Measurements from ENCODE around the gene PKD2. TPM values are rescaled to one million over a fixed set of nuclear protein-coding genes. Genes with fewer than 3 reads are reported as not detected.

The PKD2 gene
- polyA plus RNA-seq, 2 donors = 5.9 to 6.3 TPM

DNA sequence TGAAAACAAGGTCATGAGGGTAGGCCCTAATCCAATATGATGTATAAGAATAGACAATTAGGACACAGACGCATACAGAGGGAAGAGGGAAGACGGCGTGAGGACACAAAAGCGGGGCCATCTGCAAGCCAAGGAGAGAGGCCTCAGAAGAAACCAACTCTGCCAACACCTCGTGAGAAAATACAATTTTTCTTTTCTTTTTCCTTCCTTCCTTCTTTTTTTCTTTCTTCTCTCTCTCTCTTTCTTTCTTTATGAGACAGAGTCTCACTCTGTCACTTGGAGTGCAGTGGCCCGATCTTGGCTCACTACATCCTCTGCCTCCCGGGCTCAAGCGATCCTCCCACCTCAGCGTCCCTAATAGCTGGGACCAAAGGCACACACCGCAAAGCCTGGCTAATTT, 1.5 kb upstream of the PKD2 start:
- WGBS, 2 donors = 97% methylated on average over 9 to 10 of the region's 10 CpGs

DNA sequence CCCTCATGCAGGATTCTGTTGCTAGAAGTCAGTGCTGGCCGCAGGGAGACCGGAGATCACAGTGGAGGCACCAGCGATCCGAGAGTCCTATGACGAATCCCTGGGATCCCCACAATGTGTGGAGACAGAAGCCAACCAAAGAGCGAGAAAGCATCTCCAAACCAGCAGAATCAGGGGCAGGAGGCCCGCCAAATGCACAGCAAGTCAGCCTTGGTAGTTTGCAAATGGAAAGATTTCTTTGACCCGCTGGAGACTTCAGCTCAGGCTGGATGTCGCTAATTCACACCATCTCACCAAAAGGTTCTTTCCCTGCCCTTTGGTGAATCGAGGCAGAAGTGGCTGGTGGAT, 505 bp upstream of the PKD2 start:
- no peaks in the 10 kb centered on the region for H3K4me1 ChIP-seq (ENCODE audit: control insufficient read depth in 2 of 2, insufficient read depth in 2 of 2, low read length in 1 of 2)
- H3K27ac ChIP-seq (ENCODE audit: low read depth in 2 of 2, low read length in 1 of 2) = peak overlapping the region; percentile 1 to 70
- WGBS, 2 donors = 58 to 59% methylated on average over 10 of the region's 10 CpGs
- no peaks in the 10 kb centered on the region for H3K36me3 ChIP-seq (ENCODE audit: control insufficient read depth in 2 of 2, insufficient read depth in 2 of 2, low read length in 1 of 2)
- no peaks in the 10 kb centered on the region for H3K27me3 ChIP-seq (ENCODE audit: control insufficient read depth in 1 of 2, insufficient read depth in 2 of 2, low read length in 2 of 2)
- H3K9me3 ChIP-seq (ENCODE audit: control insufficient read depth in 2 of 2, insufficient read depth in 1 of 2, low read depth in 1 of 2, low read length in 1 of 2) = no peaks in the 10 kb centered on the region
- H3K4me3 ChIP-seq (ENCODE audit: low read depth in 1 of 2, low read length in 2 of 2) = peak overlapping the region; percentile 74 to 94

More for the DNA sequence above, 1.5 kb upstream of the PKD2 start:
- Histone ChIP-seq H3K4me1 (ENCODE audit: control insufficient read depth in 2 of 2, insufficient read depth in 2 of 2, low read length in 1 of 2) (no peaks in the 10 kb centered on the region), H3K27me3 (ENCODE audit: control insufficient read depth in 1 of 2, insufficient read depth in 2 of 2, low read length in 2 of 2) (no peaks in the 10 kb centered on the region), H3K9me3 (ENCODE audit: control insufficient read depth in 2 of 2, insufficient read depth in 1 of 2, low read depth in 1 of 2, low read length in 1 of 2) (no peaks in the 10 kb centered on the region), H3K27ac (ENCODE audit: low read depth in 2 of 2, low read length in 1 of 2) (no peak overlapping the region), H3K4me3 (ENCODE audit: low read depth in 1 of 2, low read length in 2 of 2) (no peak overlapping the region), H3K36me3 (ENCODE audit: control insufficient read depth in 2 of 2, insufficient read depth in 2 of 2, low read length in 1 of 2) (no peaks in the 10 kb centered on the region)

DNA sequence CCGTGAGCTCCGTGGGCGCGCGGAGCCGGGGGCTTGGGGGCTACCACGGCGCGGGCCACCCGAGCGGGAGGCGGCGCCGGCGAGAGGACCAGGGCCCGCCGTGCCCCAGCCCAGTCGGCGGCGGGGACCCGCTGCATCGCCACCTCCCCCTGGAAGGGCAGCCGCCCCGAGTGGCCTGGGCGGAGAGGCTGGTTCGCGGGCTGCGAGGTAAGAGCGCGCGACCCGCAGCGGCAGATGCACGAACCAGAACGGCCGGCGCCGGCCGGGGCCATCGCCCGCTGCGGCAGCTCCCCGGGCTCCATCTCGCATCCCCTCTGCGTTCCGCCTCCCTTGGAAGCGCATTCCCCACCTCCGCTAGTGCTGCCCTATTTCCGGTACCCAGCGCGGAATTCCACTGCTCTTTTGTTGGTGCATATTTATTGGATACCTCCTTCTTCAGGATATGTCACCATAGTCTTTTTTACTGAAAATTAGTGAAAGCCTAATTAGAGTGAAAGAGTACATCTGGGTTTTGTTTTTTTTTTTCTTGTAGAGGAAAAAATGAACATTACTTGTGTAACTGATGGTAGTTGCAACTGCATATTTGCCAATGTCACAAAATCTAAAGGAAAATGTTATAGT, 797 bp downstream of the PKD2 start:
- Histone ChIP-seq H3K4me1 (ENCODE audit: control insufficient read depth in 2 of 2, insufficient read depth in 2 of 2, low read length in 1 of 2) (no peaks in the 10 kb centered on the region), H3K36me3 (ENCODE audit: control insufficient read depth in 2 of 2, insufficient read depth in 2 of 2, low read length in 1 of 2) (no peaks in the 10 kb centered on the region), H3K27ac (ENCODE audit: low read depth in 2 of 2, low read length in 1 of 2) (peak overlapping the region; percentile 70 to 89), H3K9me3 (ENCODE audit: control insufficient read depth in 2 of 2, insufficient read depth in 1 of 2, low read depth in 1 of 2, low read length in 1 of 2) (no peaks in the 10 kb centered on the region), H3K4me3 (ENCODE audit: low read depth in 1 of 2, low read length in 2 of 2) (peak overlapping the region; percentile 74 to 94), H3K27me3 (ENCODE audit: control insufficient read depth in 1 of 2, insufficient read depth in 2 of 2, low read length in 2 of 2) (no peaks in the 10 kb centered on the region)
- 0 to 1% methylated on average over 31 to 51 of the region's 51 CpGs for WGBS, 2 donors

DNA sequence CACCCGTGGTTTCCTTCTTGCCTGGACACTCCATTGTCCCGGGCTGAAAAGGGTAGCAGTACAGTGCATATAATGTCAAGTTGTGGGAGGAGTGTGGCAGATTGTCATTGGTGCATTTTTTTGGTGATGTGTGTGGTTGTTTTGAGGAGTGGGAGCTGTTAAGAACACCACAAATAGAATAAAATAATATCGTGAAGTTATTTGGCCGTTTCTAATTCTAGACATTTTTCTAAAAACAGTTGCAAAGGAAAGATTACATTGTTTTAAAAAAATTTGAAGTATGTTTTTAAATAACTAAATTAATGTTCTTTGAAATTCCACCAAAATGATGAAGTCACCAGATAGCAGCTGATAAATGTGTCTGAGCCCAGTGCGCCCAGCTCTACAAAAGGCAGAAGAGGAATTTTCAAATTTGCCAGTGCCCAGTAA, 1.3 kb downstream of the PKD2 start:
- 13 to 23% methylated on average over 5 of the region's 5 CpGs for WGBS, 2 donors

DNA sequence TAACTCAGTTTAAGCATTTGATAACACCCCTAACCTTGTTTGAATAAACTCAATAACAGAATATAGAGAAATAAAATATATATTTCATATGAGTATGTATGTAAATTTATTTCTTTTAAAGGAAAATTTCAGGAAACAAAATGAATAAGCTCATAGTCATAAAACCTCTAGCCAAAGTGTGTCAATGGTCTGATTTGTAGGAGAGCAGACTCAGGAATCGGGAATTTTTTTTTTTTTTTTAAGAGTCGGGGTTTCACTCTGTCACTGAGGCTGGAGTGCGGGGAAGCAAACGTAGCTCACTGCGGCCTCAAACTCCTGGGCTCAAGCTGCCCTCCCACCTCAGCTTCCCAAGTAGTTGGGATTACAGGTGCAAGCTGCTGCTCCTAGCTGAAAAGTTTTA, 2.4 kb downstream of the PKD2 start:
- Histone ChIP-seq H3K4me1 (ENCODE audit: control insufficient read depth in 2 of 2, insufficient read depth in 2 of 2, low read length in 1 of 2) (no peaks in the 10 kb centered on the region), H3K4me3 (ENCODE audit: low read depth in 1 of 2, low read length in 2 of 2) (no peak overlapping the region), H3K9me3 (ENCODE audit: control insufficient read depth in 2 of 2, insufficient read depth in 1 of 2, low read depth in 1 of 2, low read length in 1 of 2) (no peaks in the 10 kb centered on the region), H3K27me3 (ENCODE audit: control insufficient read depth in 1 of 2, insufficient read depth in 2 of 2, low read length in 2 of 2) (no peaks in the 10 kb centered on the region), H3K27ac (ENCODE audit: low read depth in 2 of 2, low read length in 1 of 2) (no peak overlapping the region), H3K36me3 (ENCODE audit: control insufficient read depth in 2 of 2, insufficient read depth in 2 of 2, low read length in 1 of 2) (no peaks in the 10 kb centered on the region)
- 77 to 79% methylated on average over 5 of the region's 5 CpGs for WGBS, 2 donors

More for the DNA sequence above, 1.3 kb downstream of the PKD2 start:
- H3K27me3 ChIP-seq (ENCODE audit: control insufficient read depth in 1 of 2, insufficient read depth in 2 of 2, low read length in 2 of 2) = no peaks in the 10 kb centered on the region
- no peak overlapping the region for H3K27ac ChIP-seq (ENCODE audit: low read depth in 2 of 2, low read length in 1 of 2)
- no peaks in the 10 kb centered on the region for H3K9me3 ChIP-seq (ENCODE audit: control insufficient read depth in 2 of 2, insufficient read depth in 1 of 2, low read depth in 1 of 2, low read length in 1 of 2)
- no peaks in the 10 kb centered on the region for H3K4me1 ChIP-seq (ENCODE audit: control insufficient read depth in 2 of 2, insufficient read depth in 2 of 2, low read length in 1 of 2)
- H3K36me3 ChIP-seq (ENCODE audit: control insufficient read depth in 2 of 2, insufficient read depth in 2 of 2, low read length in 1 of 2) = no peaks in the 10 kb centered on the region
- peak overlapping the region in 1 of 2 donors; percentile 74 for H3K4me3 ChIP-seq (ENCODE audit: low read depth in 1 of 2, low read length in 2 of 2)

DNA sequence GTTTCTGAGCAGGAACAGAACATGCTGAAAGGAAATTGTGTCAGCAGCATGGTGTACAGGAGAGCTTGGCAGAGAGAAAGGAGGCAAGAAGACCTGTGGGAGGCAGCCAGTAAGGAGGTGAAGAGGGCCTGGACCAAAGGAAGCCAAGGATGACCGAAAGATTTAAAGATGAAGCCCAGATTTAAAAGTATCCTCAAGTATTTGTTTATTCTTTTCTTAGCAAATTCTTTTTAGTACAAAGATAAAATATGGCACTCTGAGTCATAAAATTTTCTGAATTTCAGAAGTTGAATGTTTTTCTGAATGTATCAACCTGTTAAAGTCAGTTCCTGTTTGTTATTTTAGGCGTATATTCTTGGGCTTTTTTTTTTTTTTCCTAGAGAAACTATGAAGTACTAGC, 3.5 kb downstream of the PKD2 start:
- no peak overlapping the region for H3K27ac ChIP-seq (ENCODE audit: low read depth in 2 of 2, low read length in 1 of 2)

DNA sequence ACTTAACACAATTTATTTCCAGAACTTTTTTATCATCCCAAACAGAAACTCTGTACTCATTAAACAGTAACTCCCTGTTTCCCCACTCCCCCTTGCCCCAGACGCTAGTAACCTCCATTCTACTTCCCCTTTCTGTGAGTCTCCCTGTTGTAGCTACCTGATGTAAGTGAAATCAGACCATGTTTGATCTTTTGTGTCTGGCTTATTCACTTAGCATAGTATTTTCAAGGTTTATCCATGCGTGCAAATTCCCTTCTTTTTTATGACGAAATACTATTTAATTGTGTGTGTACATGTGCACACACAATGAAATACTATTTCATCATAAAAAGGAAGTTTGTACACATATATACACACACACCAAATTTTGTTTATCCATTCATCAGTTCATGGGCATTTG, 5.2 kb downstream of the PKD2 start:
- H3K4me1 ChIP-seq (ENCODE audit: control insufficient read depth in 2 of 2, insufficient read depth in 2 of 2, low read length in 1 of 2) = peaks cover 0 to 3% of the 10 kb centered on the region in 2 donors
- no peak overlapping the region for H3K4me3 ChIP-seq (ENCODE audit: low read depth in 1 of 2, low read length in 2 of 2)
- no peaks in the 10 kb centered on the region for H3K9me3 ChIP-seq (ENCODE audit: control insufficient read depth in 2 of 2, insufficient read depth in 1 of 2, low read depth in 1 of 2, low read length in 1 of 2)
- H3K36me3 ChIP-seq (ENCODE audit: control insufficient read depth in 2 of 2, insufficient read depth in 2 of 2, low read length in 1 of 2) = peaks cover 0 to 3% of the 10 kb centered on the region in 2 donors
- no peak overlapping the region for H3K27ac ChIP-seq (ENCODE audit: low read depth in 2 of 2, low read length in 1 of 2)
- no peaks in the 10 kb centered on the region for H3K27me3 ChIP-seq (ENCODE audit: control insufficient read depth in 1 of 2, insufficient read depth in 2 of 2, low read length in 2 of 2)
- 71 to 79% methylated on average over 3 of the region's 3 CpGs for WGBS, 2 donors

More for the DNA sequence above, 3.5 kb downstream of the PKD2 start:
- 43 to 54% methylated on average over 2 of the region's 2 CpGs for WGBS, 2 donors
- no peaks in the 10 kb centered on the region for H3K27me3 ChIP-seq (ENCODE audit: control insufficient read depth in 1 of 2, insufficient read depth in 2 of 2, low read length in 2 of 2)
- H3K9me3 ChIP-seq (ENCODE audit: control insufficient read depth in 2 of 2, insufficient read depth in 1 of 2, low read depth in 1 of 2, low read length in 1 of 2) = no peaks in the 10 kb centered on the region
- peaks cover 0 to 2% of the 10 kb centered on the region in 2 donors for H3K4me1 ChIP-seq (ENCODE audit: control insufficient read depth in 2 of 2, insufficient read depth in 2 of 2, low read length in 1 of 2)
- H3K36me3 ChIP-seq (ENCODE audit: control insufficient read depth in 2 of 2, insufficient read depth in 2 of 2, low read length in 1 of 2) = peaks cover 0 to 2% of the 10 kb centered on the region in 2 donors
- no peak overlapping the region for H3K4me3 ChIP-seq (ENCODE audit: low read depth in 1 of 2, low read length in 2 of 2)

DNA sequence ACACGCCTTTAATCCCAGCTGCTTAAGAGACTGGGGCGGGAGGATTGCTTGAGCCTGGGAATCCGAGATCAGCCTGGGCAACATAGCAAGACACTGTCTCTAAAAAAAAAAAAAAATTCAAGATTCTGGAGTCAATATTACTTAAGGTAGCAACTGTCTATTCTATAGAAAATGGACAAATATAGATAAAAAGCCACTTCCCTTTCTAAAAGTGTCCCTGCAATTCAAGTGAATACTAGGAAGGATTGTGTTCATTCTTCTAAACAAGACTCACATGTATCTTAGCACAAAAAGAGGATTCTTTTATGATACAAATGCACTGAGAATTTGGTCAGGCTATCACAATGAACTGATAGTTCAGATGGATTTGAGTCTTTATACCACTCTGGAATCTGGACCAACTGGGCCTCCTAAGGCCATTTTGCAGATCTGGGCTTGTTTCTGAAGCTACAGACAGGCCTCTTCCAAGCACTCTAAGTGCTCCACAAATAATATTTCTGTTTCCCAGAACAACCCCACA, 7.0 kb downstream of the PKD2 start:
- Histone ChIP-seq H3K4me1 (ENCODE audit: control insufficient read depth in 2 of 2, insufficient read depth in 2 of 2, low read length in 1 of 2) (peaks cover 0 to 3% of the 10 kb centered on the region in 2 donors), H3K27me3 (ENCODE audit: control insufficient read depth in 1 of 2, insufficient read depth in 2 of 2, low read length in 2 of 2) (no peaks in the 10 kb centered on the region), H3K36me3 (ENCODE audit: control insufficient read depth in 2 of 2, insufficient read depth in 2 of 2, low read length in 1 of 2) (peaks cover 0 to 3% of the 10 kb centered on the region in 2 donors), H3K27ac (ENCODE audit: low read depth in 2 of 2, low read length in 1 of 2) (no peak overlapping the region), H3K9me3 (ENCODE audit: control insufficient read depth in 2 of 2, insufficient read depth in 1 of 2, low read depth in 1 of 2, low read length in 1 of 2) (no peaks in the 10 kb centered on the region), H3K4me3 (ENCODE audit: low read depth in 1 of 2, low read length in 2 of 2) (no peak overlapping the region)
- 44 to 84% methylated on average over 3 of the region's 3 CpGs for WGBS, 2 donors

DNA sequence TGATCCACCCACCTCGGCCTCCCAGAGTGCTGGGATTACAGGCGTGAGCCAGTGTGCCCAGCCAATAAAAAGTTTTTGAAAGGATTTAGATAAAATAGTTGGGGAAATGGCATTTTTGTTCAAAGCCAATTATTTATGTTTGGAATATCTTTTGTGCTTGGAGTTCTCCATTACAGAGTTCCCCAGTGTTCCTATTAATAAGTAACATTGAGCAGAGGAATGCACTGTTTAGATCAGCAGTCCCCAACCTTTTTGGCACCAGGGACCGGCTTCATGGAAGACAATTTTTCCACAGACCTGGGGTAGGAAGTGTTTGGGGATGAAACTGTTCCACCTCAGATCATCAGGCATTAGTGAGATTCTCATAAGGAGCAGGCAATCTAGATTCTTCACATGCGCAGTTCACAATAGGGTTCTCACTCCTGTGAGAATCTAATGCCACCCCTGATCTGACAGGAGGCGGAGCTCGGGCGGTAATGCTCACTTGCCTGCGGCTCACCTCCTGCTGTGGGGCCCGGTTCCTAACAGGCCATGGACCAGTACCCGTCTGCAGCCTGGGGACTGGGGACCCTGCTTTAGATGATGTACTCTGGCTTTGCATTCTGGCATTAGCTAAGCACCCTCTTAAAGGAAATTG, 8.3 kb downstream of the PKD2 start:
- Histone ChIP-seq H3K27ac (ENCODE audit: low read depth in 2 of 2, low read length in 1 of 2) (peak overlapping the region in 1 of 2 donors; percentile 42), H3K4me1 (ENCODE audit: control insufficient read depth in 2 of 2, insufficient read depth in 2 of 2, low read length in 1 of 2) (peaks cover 0 to 3% of the 10 kb centered on the region in 2 donors)
- WGBS, 2 donors = 88 to 91% methylated on average over 10 of the region's 10 CpGs

More for the DNA sequence above, 8.3 kb downstream of the PKD2 start:
- Histone ChIP-seq H3K36me3 (ENCODE audit: control insufficient read depth in 2 of 2, insufficient read depth in 2 of 2, low read length in 1 of 2) (peaks cover 0 to 3% of the 10 kb centered on the region in 2 donors), H3K9me3 (ENCODE audit: control insufficient read depth in 2 of 2, insufficient read depth in 1 of 2, low read depth in 1 of 2, low read length in 1 of 2) (no peaks in the 10 kb centered on the region), H3K27me3 (ENCODE audit: control insufficient read depth in 1 of 2, insufficient read depth in 2 of 2, low read length in 2 of 2) (no peaks in the 10 kb centered on the region), H3K4me3 (ENCODE audit: low read depth in 1 of 2, low read length in 2 of 2) (no peak overlapping the region)

Data from esophagus (tissue), 2 donors.